GM06990 (cell line): Measurements from ENCODE around the gene PSMA1.

Source experiments
- DNase-seq: peaks from one replicate; pipeline ENCODE4 v3.0.0-alpha.2; 2011; ENCODE audit not compliant: insufficient read length; ENCODE audit errors: extremely low read depth
- H3K27me3 ChIP-seq: replicated peaks from 2 replicates; pipeline ENCODE4 v1.6.0; 2011; ENCODE audit warnings: low read length; ENCODE audit not compliant: control insufficient read depth, insufficient read depth
- H3K36me3 ChIP-seq: 2 replicates; pipeline ENCODE4 v1.5.1; 2011; ENCODE audit warnings: low read length; ENCODE audit not compliant: control insufficient read depth, insufficient read depth
- H3K4me3 ChIP-seq: replicated peaks from 2 replicates; pipeline ENCODE4 v1.5.1; 2011; ENCODE audit warnings: low read depth, mild to moderate bottlenecking, control low read depth, low read length
- CTCF ChIP-seq: IDR thresholded peaks from 2 replicates; pipeline ENCODE4 v1.5.1; 2011; ENCODE audit warnings: low read length, control low read depth, mild to moderate bottlenecking, inconsistent platforms; ENCODE audit not compliant: insufficient read depth, poor library complexity, severe bottlenecking

PSMA1 gene

GRCh38 chr11:14499178-14499559 lies 21.0 kb downstream of the PSMA1 start:
- H3K36me3 ChIP-seq, result peaks cover 2% of the 10 kb centered on the region
- H3K27me3 ChIP-seq, result no peaks in the 10 kb centered on the region
- H3K4me3 ChIP-seq, result peak overlapping the region; percentile 98
- no peak for TF ChIP-seq CTCF
- no peak for DNase-seq

GRCh38 chr11:14480716-14481115 lies 39.5 kb downstream of the PSMA1 start:
- no peak for TF ChIP-seq CTCF
- Histone ChIP-seq H3K36me3 (peaks cover 12% of the 10 kb centered on the region), H3K4me3 (no peak overlapping the region), H3K27me3 (no peaks in the 10 kb centered on the region)
- DNase-seq, result no peak

- DNase-seq, result no peak
- Histone ChIP-seq H3K4me3 (no peak overlapping the region), H3K27me3 (no peaks in the 10 kb centered on the region), H3K36me3 (peaks cover 15% of the 10 kb centered on the region)
- TF ChIP-seq CTCF, result no peak
Measured at GRCh38 chr11:14471127-14471526, 49.1 kb downstream of the PSMA1 start.

- Histone ChIP-seq H3K36me3 (peaks cover 14% of the 10 kb centered on the region), H3K27me3 (no peaks in the 10 kb centered on the region), H3K4me3 (no peak overlapping the region)
- no peak for TF ChIP-seq CTCF
- DNase-seq, result no peak
Measured at GRCh38 chr11:14463623-14464022, 56.6 kb downstream of the PSMA1 start.

GRCh38 chr11:14460147-14460546 lies 60.0 kb downstream of the PSMA1 start:
- H3K4me3 ChIP-seq, result no peak overlapping the region
- no peak for TF ChIP-seq CTCF
- H3K27me3 ChIP-seq, result no peaks in the 10 kb centered on the region
- DNase-seq, result no peak
- peaks cover 10% of the 10 kb centered on the region for H3K36me3 ChIP-seq

GRCh38 chr11:14458377-14458776 lies 61.8 kb downstream of the PSMA1 start:
- no peak for TF ChIP-seq CTCF
- Histone ChIP-seq H3K36me3 (peaks cover 8% of the 10 kb centered on the region), H3K4me3 (no peak overlapping the region), H3K27me3 (no peaks in the 10 kb centered on the region)
- no peak for DNase-seq
